SK-N-SH treated with all-trans-retinoic acid at 6 μM for 48 hours (cell line): ENCODE results near the gene NFATC4.

Experiments used
- GLIS3 ChIP-seq: fragments of 250-450 bp; sonication (Bioruptor Pico); IDR thresholded peaks from 2 replicates; pipeline ENCODE4 v1.5.0; 2020; ENCODE audit warnings: mild to moderate bottlenecking, moderate library complexity
- RARB ChIP-seq: fragments of 250-450 bp; sonication (Bioruptor Pico); IDR thresholded peaks from 2 replicates; pipeline ENCODE4 v1.8.0; 2021; ENCODE audit warnings: mild to moderate bottlenecking, moderate library complexity
- ZFP30 ChIP-seq: fragments of 450-650 bp; formaldehyde crosslinking; IDR thresholded peaks from 2 replicates; pipeline ENCODE4 v1.5.0; 2022; ENCODE audit warnings: mild to moderate bottlenecking, moderate library complexity

DNA sequence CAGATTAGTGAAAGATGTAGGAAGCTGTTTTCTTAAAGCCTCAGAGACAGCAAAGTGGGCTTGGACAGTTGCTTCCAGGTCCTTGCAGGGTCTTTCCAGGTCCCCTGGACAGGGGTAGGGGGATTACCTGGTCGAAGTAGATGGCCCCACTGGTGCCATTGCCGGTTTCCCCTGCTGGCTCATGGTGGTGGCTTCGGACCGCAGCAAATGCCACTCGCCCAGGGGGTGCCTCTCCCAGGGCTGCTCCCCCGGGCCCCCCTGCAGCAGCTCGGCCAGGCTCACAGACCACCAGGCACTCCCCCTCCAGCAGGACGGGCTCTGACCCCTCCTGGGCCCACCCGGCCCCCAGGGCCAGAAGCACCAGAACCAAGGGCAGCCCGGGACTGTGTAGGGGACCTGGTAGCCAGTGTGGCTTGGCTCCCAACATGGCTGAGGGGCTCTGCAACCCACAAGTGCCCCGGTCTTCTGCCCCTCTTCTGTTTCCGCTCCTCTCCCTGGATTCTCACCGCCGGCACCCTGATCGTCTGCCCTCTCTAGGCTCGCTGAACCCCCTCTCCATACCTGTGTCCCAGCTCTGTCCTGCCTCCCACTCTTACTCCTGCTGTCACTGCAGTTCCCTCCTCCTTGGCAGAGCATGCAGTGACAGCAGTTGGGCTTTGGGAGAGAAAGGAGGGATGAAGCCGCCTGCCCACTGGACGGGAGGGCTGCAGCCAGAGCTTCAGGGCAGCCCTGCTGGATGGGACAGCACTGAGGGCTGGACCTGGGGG is 60.8 kb downstream of the NFATC4 start:
- TF ChIP-seq GLIS3 (CRISPR knock-in tag) (no peak), ZFP30 (CRISPR knock-in tag) (no peak), RARB (CRISPR knock-in tag) (no peak)
